ENCODE results near the gene BAHCC1. TPM values are rescaled to one million over a fixed set of nuclear protein-coding genes. Genes with fewer than 3 reads are reported as not detected.

BAHCC1 gene
- total and polyA plus RNA-seq, 9 of the 15 experiments (the other 6 are each of a cell fraction or from before 2014, with no cell fraction given) = 0.14 to 26.9 (median 5.0) TPM

DNA sequence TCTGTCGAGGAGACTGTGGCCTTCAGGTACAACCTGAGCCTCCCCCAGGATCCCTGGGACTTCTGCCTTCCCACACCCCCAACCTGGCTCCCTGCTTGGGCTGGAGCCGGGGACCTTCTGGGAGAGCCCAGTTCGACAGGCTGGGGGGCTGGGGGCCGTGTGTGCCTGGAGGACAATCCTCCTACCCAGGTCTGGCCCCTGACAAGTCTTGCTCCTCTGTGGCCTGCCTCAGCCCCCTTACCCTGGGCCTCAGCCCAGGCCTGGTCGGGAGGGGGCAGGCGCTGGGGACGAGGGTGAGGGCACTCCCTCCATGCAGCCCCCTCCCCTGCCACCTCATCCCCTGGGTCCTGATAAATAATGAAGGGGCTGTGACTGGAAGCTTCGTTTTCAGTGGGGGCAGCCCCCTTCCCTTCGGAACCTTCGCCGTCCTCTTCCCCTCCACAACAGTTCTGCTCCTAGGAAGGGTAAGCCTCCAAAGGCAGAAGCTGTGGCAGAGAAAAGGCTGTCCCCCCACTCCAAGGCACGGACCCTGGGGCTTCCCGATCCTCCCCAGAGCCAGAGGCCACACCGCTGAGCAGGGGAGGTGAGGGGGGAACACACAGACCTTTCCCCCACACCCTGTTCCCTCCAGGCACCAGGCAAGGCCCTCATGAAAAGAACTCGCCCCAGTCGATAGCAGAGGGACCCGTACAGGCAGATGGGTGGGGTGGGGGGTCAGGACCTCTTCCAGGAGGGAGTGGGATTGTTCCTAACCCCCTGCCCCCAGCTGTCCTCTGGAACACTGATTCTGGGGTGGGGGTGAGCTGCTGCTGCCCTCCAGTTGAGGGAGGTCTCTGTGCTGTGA is 5.0 kb upstream of the BAHCC1 start:
- DNase-seq (ENCODE audit: extremely low read depth in 1 of 4, low spot score in 3 of 4) (no peak), ATAC-seq (no peak; the same call in 2 of the 3 replicates), FAIRE-seq (no peak)
- WGBS (ENCODE audit: insufficient coverage, low coverage, missing lambda C conversion rate) = 58% methylated on average over 17 of the region's 17 CpGs
- intact Hi-C loops (cut with micrococcal nuclease) = no loop called here
- Histone ChIP-seq H2AFZ (ENCODE audit: low read depth, low read length) (no peak overlapping the region), H4K20me1 (replicated peaks; ENCODE audit: control insufficient read depth, insufficient read depth, low read length) (no peaks in the 10 kb centered on the region; the same call in 1 of the 2 replicates), H3K36me3 (ENCODE audit: control insufficient read depth, insufficient read depth, low read length) (peaks cover 9% of the 10 kb centered on the region; the same call in 2 of the 3 replicates), H3K9me1 (ENCODE audit: control insufficient read depth, insufficient read depth, low read length) (no peaks in the 10 kb centered on the region), H3K27me3 (ENCODE audit: control insufficient read depth in 2 of 2, insufficient read depth in 2 of 2, low read length in 2 of 2) (no peaks in the 10 kb centered on the region), H3K4me3 (no peak overlapping the region), H3K27ac (ENCODE audit: extremely low read depth, low read depth, low read length) (peak overlapping the region; percentile 40; the same call in 1 of the 3 replicates), H3K4me1 (replicated peaks in 1 of 2; ENCODE audit: control insufficient read depth in 2 of 2, insufficient read depth in 2 of 2, low read length in 2 of 2) (peaks cover 30 to 94% of the 10 kb centered on the region in 2 experiments), H3K9me3 (replicated peaks; ENCODE audit: control insufficient read depth, insufficient read depth, low read depth, low read length) (no peaks in the 10 kb centered on the region), H3K79me2 (ENCODE audit: control insufficient read depth, insufficient read depth, low read length) (peaks cover 26% of the 10 kb centered on the region), H3K9ac (ENCODE audit: insufficient read depth in 1 of 2, low read depth in 2 of 2, low read length in 2 of 2) (peak overlapping the region in 1 of 2 experiments; percentile 85; a peak in 2 of 4 replicates), H3K4me2 (ENCODE audit: insufficient read depth, low read length) (no peak overlapping the region)
- POLR2A ChIA-PET = interaction anchor here (0.6 kb wide), 1 partner anchor 9 kb away, joined by 3 read pairs; no protein-coding TSS in a partner anchor
- CTCF ChIA-PET (ENCODE audit: low intra/inter-chr PET ratio) = no interaction called here
- BruUV-seq (replicated peaks) = no TSS peak
- TF ChIP-seq CBX1 (IDR thresholded peaks at IDR 0.05; ENCODE audit: low read depth) = peak; percentile 53; the same call in 1 of the 2 replicates
- peak; percentile 56 for TF ChIP-seq POLR2G (IDR thresholded peaks at IDR 0.05; ENCODE audit: low read depth, low read length)
- TF ChIP-seq POLR2A (conservative IDR thresholded peaks at IDR 0.05) = peak; percentile 34; the same call in 1 of the 2 replicates
- no peak for TF ChIP-seq SMARCC2 (IDR thresholded peaks at IDR 0.05; ENCODE audit: low read depth)
- TF ChIP-seq RNF2 (IDR thresholded peaks at IDR 0.05) = no peak
- TF ChIP-seq VEZF1 (CRISPR knock-in tag; IDR thresholded peaks at IDR 0.05) = 0 out of 2 replicates have a peak, but pooled peaks have one; percentile 32
- TF ChIP-seq ZFX (CRISPR knock-in tag; IDR thresholded peaks at IDR 0.05) = peak; percentile 38
- in situ Hi-C loops (cut with MboI) = loop anchor here (5.0 kb wide), 1 partner anchor 92 kb away; no protein-coding TSS in a partner anchor
